ENCODE results near the gene NPTN.

DNA sequence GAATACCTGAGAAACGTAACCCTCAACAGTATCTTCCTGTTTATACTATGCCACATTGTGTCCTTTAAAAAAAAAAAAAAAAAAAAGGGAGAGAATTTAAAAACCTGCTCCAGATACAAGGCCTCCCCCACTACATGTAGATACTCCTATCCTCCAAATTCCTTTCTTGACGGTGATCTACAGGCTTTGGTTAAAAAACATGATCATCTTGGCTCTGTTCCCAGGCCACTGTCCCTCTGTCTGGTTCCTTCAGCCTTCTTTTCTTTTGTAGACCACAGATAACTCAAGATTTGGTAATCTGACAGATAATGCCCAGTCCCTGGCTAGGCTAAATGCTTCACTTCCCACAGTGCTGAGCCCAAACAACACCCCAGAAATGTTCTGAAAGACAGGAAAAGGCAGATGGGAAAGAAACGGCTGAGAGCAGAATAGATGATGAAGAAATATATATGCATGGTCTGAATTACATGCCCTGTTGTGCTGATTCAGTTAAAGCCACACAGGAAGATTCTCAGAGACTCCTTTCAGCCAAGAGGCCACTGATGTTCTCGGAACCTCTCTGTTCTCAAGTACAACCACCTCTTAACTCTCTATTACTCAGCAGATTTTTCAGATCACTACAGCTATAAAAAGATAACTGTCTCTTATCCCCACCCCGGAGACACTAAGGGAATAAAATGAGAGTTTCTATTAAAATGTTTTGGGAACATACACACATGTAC, 48.3 kb downstream of the NPTN start:
- TF ChIP-seq, protein P1, sequence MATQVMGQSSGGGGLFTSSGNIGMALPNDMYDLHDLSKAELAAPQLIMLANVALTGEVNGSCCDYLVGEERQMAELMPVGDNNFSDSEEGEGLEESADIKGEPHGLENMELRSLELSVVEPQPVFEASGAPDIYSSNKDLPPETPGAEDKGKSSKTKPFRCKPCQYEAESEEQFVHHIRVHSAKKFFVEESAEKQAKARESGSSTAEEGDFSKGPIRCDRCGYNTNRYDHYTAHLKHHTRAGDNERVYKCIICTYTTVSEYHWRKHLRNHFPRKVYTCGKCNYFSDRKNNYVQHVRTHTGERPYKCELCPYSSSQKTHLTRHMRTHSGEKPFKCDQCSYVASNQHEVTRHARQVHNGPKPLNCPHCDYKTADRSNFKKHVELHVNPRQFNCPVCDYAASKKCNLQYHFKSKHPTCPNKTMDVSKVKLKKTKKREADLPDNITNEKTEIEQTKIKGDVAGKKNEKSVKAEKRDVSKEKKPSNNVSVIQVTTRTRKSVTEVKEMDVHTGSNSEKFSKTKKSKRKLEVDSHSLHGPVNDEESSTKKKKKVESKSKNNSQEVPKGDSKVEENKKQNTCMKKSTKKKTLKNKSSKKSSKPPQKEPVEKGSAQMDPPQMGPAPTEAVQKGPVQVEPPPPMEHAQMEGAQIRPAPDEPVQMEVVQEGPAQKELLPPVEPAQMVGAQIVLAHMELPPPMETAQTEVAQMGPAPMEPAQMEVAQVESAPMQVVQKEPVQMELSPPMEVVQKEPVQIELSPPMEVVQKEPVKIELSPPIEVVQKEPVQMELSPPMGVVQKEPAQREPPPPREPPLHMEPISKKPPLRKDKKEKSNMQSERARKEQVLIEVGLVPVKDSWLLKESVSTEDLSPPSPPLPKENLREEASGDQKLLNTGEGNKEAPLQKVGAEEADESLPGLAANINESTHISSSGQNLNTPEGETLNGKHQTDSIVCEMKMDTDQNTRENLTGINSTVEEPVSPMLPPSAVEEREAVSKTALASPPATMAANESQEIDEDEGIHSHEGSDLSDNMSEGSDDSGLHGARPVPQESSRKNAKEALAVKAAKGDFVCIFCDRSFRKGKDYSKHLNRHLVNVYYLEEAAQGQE (IDR thresholded peaks at IDR 0.05; ENCODE audit: unreplicated experiment), result no peak
- TF ChIP-seq CTCF (conservative IDR thresholded peaks at IDR 0.05; ENCODE audit: low read depth in 2 of 2), result no peak
- TF ChIP-seq EZH2 (IDR thresholded peaks at IDR 0.05; ENCODE audit: low read depth, unreplicated experiment), result no peak
- no peak for TF ChIP-seq POLR2AphosphoS5 (IDR thresholded peaks at IDR 0.05; ENCODE audit: low read depth)
- TF ChIP-seq, protein P2, sequence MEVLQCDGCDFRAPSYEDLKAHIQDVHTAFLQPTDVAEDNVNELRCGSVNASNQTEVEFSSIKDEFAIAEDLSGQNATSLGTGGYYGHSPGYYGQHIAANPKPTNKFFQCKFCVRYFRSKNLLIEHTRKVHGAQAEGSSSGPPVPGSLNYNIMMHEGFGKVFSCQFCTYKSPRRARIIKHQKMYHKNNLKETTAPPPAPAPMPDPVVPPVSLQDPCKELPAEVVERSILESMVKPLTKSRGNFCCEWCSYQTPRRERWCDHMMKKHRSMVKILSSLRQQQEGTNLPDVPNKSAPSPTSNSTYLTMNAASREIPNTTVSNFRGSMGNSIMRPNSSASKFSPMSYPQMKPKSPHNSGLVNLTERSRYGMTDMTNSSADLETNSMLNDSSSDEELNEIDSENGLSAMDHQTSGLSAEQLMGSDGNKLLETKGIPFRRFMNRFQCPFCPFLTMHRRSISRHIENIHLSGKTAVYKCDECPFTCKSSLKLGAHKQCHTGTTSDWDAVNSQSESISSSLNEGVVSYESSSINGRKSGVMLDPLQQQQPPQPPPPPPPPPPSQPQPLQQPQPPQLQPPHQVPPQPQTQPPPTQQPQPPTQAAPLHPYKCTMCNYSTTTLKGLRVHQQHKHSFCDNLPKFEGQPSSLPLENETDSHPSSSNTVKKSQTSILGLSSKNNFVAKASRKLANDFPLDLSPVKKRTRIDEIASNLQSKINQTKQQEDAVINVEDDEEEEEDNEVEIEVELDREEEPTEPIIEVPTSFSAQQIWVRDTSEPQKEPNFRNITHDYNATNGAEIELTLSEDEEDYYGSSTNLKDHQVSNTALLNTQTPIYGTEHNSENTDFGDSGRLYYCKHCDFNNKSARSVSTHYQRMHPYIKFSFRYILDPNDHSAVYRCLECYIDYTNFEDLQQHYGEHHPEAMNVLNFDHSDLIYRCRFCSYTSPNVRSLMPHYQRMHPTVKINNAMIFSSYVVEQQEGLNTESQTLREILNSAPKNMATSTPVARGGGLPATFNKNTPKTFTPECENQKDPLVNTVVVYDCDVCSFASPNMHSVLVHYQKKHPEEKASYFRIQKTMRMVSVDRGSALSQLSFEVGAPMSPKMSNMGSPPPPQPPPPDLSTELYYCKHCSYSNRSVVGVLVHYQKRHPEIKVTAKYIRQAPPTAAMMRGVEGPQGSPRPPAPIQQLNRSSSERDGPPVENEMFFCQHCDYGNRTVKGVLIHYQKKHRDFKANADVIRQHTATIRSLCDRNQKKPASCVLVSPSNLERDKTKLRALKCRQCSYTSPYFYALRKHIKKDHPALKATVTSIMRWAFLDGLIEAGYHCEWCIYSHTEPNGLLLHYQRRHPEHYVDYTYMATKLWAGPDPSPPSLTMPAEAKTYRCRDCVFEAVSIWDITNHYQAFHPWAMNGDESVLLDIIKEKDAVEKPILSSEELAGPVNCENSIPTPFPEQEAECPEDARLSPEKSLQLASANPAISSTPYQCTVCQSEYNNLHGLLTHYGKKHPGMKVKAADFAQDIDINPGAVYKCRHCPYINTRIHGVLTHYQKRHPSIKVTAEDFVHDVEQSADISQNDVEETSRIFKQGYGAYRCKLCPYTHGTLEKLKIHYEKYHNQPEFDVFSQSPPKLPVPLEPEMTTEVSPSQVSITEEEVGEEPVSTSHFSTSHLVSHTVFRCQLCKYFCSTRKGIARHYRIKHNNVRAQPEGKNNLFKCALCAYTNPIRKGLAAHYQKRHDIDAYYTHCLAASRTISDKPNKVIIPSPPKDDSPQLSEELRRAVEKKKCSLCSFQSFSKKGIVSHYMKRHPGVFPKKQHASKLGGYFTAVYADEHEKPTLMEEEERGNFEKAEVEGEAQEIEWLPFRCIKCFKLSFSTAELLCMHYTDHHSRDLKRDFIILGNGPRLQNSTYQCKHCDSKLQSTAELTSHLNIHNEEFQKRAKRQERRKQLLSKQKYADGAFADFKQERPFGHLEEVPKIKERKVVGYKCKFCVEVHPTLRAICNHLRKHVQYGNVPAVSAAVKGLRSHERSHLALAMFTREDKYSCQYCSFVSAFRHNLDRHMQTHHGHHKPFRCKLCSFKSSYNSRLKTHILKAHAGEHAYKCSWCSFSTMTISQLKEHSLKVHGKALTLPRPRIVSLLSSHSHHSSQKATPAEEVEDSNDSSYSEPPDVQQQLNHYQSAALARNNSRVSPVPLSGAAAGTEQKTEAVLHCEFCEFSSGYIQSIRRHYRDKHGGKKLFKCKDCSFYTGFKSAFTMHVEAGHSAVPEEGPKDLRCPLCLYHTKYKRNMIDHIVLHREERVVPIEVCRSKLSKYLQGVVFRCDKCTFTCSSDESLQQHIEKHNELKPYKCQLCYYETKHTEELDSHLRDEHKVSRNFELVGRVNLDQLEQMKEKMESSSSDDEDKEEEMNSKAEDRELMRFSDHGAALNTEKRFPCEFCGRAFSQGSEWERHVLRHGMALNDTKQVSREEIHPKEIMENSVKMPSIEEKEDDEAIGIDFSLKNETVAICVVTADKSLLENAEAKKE (CRISPR knock-in tag; IDR thresholded peaks at IDR 0.05), result no peak
- TF ChIP-seq CREB1 (CRISPR knock-in tag; IDR thresholded peaks at IDR 0.05; ENCODE audit: low read depth), result no peak
- TF ChIP-seq STAT1 (IDR thresholded peaks at IDR 0.05; ENCODE audit: unreplicated experiment), result no peak
- TF ChIP-seq NANOG (IDR thresholded peaks at IDR 0.05; ENCODE audit: borderline replicate concordance), result no peak
- no peak for TF ChIP-seq EZH2phosphoT487 (IDR thresholded peaks at IDR 0.05; ENCODE audit: unreplicated experiment)
- TF ChIP-seq ZNF114 (CRISPR knock-in tag; IDR thresholded peaks at IDR 0.05), result no peak
- no peak for TF ChIP-seq JUNB (IDR thresholded peaks at IDR 0.05; ENCODE audit: unreplicated experiment)
- TF ChIP-seq ZNF331 (CRISPR knock-in tag; IDR thresholded peaks at IDR 0.05; ENCODE audit: low read depth), result no peak

All from GM23338 (cell line).